COLO668 (cell line): ENCODE data around the gene ABCA9.
"Not testable (repeated sequence)": the region's sequence is repeated elsewhere in the genome, so short reads cannot be mapped to it uniquely, and the experiment has no call there.

Experiments
- DNase-seq: peaks from one replicate; lab custom pipeline; 2025; ENCODE audit not compliant: unreplicated experiment; lab: John Stamatoyannopoulos, UW

Gene ABCA9

DNA sequence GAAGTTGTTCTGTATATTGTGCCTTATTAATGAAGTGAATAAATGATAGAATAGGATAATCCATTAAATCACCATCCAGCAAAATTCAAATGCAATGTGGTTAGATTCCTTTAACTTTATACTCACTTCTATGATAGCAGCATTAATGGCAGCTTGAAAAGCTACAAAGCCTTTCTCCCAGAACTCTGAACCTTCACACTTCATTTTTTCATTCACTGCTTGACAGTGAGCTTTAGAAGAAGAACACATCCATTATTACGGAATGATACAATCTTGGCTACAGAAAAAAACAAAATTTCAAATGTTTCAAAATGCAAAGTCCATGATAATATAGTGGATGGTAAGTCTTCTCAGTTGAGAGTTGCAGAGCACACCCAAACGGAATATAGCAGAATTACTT, 16.4 kb downstream of the ABCA9 start:
- no peak for DNase-seq

DNA sequence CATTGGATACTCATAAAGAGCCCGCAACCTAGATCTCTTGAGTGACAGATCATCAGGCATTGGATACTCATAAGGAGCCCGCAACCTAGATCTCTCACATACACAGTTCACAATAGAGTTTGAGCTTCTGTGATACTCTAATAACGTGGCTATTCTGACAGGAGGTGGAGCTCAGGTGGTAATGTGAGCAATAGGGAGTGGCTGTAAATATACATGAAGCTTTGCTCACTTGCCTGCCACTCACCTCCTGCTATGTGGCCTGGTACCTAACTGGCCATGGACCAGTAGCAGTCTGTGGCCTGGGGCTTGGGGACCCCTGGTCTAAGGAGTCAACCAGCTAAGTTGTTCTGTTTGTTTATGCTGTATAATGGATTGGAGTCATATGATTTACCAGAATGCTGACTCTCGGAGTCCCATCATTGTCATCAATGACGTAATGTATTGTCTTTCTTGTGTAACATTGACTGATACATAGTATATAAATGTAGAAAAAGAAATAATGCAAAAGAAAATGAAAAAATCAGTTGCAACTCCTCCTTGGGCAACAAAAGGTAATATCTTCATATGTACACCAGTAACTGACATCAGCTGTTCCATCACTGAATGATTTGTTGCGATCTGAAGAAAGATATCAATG, 17.5 kb downstream of the ABCA9 start:
- DNase-seq: no peak

DNA sequence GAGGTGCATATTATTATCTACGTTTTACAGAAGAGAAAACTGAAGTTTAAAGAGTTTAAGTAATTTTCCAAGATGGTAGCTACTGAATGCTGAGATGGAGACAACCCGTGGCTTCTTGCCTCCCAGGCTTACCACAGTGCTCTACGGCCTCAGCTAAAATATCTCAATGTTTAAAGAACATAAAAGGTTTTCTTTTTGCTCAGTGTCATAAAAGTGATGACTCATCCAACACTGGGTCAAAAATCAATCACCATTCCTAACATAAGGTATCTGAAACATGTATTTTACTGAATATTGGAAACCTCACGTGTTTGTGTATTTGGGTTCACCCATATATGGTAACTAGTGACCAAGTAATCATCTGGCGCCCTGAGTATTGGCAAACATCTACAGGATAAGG, 18.4 kb downstream of the ABCA9 start:
- no peak for DNase-seq

DNA sequence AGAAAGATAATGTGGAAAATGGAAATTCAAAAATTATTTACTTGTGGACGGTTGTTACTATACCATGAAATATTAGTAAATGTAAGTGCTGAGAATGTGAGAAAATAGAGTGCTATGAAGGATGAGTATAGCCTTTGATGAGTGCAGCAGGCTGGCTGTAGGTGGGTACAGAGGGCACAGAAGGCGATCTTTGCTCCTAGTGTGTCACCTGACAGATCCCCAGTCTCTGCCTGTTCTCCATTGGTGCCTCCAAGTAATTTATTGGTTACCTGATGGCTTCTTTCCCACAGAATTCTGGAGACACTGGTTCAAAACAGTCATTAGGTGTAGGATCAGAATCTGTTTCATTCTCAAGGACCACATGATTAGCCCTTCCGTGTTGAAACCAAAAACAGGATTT, 28.9 kb downstream of the ABCA9 start:
- no peak for DNase-seq

DNA sequence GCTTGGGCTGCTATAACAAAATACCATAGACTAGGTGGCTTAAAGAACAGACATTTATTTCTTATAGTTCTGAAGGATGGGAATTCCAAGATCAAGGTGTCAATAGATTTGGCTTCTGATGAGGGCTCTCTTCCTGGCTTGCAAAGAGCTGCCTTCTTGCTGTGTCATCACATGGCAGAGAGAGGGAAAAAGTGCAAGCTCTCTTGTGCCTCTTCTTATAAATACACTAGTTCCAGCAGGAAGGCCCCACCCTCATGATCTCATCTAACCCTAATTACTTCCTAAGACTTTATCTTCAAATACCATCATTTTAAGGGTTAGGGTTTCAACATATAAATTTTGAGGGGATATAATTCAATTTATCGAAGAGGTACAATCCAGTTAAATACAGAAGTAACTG, 30.6 kb downstream of the ABCA9 start:
- DNase-seq: no peak

DNA sequence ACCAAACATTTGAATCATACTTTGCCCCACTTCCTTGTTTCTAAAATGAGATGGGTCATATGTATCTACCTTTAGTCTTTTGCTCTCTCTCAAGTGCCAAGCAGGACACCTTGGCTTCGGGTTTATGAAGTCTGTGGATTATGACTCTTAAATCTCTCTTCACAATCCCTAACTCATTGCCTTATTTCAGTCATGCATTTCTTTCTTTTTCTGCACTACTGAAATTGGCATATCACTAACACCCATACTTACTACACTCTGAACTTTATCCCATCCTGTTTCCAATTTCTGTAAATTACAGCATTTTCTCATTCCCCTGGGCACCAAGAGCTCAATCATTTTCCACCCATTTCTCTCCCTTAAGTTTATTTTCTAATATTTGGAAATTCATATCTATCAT, 42.0 kb downstream of the ABCA9 start:
- DNase-seq: no peak

DNA sequence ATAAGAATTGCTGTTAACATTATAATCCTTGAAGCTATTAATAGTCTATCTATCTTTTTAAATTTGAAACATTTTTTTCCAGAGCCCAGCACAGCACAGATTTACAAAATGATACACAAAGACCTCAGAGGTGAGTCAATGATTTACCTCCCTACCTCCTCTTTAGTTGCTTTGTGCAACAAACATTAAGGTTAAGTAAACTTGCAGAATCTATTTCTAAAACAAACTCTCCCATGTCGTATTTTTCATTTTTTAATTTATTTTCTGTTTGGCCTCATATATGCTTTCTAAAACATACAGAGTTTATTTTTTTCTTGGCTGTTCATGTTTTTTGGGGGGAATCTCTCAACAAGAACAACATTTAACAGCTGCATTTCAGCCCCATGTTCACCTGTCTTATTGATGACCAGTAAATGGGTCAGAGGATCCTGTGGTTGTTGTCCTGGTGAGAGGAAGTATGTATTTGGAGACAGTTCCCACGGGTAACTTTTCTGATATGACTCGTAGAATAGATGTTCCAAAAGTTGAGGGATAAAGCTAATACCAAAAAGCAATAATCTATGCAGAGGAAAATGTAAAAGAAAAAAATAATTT, 42.6 kb downstream of the ABCA9 start:
- no peak for DNase-seq

DNA sequence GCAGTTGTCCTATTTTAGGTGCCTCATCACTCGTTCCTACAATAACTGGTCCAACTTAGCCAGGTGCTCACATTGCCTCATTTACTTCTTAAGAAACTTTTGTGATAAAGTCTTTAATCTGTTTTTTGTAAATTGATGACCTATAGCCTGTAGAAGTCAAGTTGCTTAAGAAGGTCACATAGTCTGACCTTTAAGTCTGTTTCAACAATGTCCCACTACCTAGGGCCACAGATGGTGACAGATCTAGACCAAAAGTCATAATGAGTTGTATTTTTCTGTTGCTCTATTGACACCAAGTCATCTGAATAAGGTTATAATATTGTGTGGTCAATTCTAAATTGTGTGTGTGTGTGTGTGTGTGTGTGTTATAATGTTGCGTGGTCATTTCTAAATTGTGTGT, 45.1 kb downstream of the ABCA9 start:
- no peak for DNase-seq

DNA sequence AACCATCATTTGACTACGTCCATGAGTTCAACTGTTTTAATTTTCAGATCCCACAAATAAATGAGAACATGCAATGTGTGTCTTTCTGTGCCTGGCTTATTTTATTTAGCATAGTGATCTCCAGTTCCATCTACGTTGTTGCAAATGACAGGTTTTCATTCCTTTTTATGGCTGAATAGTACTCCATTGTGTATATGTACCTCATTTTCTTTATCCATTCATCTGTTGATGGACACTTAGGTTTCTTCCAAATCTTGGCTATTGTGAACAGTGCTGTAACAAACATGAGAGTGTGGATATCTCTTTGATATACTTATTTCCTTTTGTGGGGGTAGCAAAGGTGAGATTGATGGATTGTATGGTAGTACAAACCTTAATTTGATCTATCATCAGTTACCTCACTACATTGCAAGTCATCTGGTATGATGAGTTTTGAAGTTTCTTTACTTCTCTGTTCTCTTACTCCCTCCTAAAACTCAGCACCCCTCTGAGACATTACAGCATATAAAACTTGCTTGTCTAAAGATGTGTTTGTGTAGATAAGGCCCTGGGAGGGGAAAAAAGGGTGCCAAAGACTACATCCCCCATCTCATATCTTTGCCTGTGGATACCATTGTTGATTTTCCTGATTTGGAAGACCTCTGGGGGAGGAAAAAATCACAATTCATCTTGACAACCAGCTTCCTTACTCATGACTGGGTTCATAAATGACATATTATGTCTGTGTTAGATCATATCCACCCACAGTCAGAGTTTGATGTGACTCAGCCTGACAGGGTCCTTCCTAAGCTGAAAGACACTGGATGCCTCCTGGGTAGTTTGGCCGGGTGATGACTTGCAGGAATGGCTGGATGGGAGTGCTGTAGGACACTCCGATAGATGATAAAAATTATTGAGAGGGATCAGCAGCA, 47.6 kb downstream of the ABCA9 start:
- DNase-seq: no peak

DNA sequence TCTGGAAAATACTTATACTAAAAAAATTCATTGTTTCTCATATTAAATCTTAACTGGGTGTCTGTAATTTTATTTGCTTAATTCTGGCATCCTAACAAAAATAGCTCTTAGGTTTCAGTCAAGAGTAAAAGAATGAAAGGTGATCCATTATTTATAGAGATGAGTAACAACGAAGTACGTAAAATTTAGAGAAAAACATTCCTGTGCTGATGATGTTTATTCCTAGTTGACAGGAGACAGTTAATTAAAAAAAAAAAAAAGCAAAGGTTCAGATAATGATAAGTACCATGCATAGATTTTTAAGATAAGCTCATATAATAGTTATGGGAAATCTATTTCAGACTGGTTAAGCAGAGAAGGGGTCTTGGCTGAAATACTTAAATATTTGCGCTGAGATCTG, 50.8 kb downstream of the ABCA9 start:
- no peak for DNase-seq

DNA sequence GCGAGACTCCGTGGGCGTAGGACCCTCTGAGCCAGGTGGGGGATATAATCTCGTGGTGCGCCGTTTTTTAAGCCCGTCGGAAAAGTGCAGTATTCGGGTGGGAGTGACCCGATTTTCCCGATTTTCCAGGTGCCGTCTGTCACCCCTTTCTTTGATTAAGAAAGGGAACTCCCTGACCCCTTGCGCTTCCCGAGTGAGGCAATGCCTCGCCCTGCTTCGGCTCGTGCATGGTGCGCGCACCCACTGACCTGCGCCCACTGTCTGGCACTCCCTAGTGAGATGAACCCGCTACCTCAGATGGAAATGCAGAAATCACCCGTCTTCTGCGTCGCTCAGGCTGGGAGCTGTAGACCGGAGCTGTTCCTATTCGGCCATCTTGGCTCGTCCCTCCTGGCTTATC, 56.0 kb downstream of the ABCA9 start:
- not testable (repeated sequence) for DNase-seq

DNA sequence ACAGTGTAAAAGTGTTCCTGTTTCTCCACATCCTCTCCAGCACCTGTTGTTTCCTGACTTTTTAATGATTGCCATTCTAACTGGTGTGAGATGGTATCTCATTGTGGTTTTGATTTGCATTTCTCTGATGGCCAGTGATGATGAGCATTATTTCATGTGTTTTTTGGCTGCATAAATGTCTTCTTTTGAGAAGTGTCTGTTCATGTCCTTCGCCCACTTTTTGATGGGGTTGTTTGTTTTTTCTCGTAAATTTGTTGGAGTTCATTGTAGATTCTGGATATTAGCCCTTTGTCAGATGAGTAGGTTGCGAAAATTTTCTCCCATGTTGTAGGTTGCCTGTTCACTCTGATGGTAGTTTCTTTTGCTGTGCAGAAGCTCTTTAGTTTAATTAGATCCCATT, 61.0 kb downstream of the ABCA9 start:
- DNase-seq: not testable (repeated sequence)

DNA sequence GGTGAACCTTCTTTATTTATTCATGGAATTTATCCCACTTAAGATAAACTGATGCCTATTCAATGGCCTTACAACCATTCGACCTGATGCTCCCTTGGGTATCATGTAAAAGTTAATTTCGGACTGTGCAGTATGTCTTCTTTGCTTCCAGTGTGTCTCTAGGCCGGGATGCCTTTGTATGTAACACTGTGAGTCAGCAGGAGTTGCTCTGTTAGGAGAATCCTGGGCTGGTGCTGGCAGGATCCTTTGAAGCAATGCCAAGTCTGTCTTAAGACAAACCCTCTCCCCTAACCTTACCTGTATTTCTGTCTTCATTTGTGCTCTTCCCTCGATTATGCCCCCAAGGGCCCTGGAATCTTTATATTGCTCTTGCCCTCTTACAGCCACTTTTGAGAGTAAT, 67.6 kb downstream of the ABCA9 start:
- no peak for DNase-seq

DNA sequence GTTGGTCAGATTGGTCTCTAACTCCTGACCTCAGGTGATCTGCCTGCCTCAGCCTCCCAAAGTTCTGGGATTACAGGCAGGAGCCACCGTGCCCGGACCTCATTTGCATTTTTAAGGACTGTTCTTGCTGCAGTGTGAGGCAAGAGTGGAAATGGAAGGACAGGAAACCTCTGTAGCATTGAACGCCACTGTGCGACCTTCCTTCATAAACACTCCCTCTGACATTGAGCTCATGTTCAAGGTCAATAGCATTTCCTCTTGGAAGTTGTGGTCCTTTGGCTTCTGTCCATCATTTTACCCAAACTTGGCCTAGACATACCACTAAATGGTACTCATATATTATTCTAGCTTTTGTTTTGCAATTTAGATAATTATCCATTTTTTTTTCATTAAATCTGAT, 72.8 kb downstream of the ABCA9 start:
- no peak for DNase-seq

DNA sequence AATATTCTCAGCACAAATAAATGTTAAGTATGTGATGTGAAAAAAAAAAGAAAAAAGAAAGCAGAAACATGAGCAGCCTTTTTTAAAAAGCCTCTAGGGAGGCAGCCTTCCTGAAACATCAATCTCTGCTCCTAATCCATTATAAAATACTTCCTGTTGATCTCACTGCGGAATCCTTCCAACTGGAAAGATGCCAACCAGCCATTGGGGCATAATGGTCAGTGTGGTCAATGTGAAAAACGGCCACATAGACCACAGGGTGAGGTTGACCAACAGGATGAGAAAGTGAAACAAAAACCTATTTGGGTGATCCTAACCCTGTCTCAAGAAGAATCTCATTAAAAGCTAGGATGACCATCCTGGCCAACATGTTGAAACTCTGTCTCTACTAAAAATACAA, 79.4 kb downstream of the ABCA9 start:
- DNase-seq: no peak

DNA sequence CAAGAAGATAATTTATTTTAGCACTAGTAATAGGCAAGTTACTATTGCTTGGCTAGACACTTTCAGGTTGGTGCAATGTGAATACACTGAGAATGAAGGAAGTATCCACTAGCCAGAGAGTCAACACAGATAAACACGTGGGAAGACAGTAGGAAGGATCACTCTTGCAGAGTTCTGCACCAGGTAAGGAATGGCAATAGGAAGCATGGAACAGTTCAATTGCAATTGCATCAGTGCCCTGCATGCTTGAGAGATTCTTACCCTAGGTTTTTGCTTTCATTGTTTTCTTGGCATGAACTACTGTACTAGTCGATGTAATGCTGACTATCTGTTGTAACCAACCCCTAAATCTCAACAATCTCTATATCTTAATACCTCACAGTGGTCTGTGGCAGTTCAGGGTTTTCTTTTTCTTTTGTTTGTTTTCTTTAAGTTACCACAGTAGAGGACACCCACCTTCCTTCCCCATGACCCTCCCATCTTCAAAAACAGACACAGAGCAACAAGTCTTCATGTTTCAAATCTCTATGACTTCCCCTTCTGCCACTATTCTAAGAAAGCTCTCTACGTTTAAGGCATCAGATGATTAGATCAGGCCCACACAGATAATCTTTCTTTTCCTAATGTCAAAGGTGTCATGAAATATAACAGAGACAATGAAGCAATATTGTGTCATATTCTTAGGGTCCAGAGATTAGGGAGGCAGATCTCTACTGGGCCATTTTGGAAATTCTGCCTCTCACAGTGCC, 87.5 kb downstream of the ABCA9 start:
- DNase-seq: no peak

DNA sequence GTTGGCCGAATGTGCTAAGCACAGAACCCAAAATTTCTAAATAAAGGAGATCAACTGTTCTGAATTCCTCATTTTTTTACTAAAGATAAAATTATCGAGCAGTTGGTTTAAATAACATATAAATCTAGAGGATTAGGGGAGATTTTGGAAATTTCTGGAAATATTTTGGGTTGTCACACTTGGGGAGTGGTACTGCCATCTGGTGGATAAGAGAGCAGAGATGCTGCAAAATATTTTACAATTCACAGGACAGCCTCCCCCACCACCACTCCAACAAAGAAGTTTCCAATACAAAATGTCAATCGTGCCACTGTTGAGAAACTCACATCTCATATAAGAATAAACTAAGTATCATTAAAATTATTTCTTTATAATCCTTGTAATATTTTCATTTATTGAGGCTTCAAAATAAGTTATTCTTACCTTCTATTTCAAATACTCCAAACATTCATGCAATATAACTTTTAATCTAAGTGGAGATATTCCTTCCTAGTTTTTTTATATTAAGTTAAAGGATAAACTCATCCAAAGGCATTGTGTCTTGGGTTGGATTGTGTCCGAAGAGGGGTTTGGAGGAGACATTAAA, 88.5 kb downstream of the ABCA9 start:
- no peak for DNase-seq

DNA sequence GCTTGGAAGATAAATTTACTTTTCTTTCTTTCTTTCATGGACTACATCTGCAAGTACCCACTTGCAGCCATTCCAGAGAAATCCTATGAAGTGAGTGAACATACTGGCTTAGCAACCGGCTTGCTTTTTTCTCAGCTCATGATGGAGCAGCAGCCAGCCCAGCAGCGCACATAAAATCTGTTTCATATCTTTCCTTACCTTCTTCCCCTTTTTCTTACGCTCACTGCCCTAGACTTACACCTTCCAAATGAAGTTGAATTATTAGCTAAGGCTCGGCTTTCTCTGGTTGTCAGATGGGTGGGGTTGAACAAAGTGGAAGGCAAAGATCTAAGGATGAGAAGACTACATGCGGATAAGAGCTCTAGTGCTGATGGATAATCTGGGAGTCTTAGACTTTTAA, 91.6 kb downstream of the ABCA9 start:
- no peak for DNase-seq

DNA sequence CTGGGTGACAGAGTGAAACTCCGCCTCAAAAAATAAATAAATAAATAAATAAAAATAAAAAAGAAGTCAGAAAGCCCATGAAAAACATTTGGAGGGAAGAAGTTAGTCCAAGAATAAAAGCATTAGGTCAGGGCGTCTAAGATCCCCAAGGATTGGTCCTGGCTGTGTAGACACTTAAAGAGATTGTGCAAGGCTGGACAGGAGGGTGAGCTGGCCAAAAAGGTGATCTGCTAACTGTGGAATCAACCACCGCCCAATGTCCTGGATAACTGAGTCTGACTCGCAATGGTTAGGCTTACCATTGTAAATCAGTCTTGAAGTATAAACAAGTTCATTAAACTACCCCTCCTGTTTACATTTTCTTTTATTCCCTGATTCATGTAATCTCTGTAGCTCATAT, 96.8 kb downstream of the ABCA9 start:
- no peak for DNase-seq

DNA sequence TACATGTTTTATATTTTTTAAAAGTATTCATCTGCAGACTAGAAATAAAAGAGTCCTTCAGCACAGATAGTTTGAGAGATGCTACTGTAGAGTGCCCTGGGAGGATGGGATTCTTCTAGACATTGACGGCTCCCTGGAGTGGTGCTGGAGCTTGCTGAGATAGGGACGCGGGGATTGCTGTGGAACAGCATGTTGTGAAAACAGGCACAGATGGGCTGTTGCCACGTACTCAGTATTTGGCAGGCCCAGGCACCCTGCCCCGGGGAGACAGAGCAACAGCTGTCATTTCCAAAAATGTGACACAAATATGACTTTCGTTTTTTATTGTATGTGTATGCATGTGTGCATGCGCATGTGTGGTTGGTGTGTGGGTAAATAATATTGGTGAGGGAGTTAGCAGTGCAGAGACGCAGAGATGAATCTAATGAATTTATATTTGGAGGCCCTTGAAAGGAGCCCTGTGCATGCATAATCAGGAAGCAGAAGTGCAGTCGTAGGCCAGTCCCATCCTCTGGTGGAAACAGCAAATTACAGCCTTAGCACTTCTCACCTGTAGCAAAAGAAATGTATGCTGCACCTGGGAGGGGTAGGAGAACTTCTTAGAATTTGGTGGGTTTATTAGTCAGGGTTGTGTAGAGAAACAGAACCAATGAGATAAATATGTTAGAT, 99.4 kb downstream of the ABCA9 start:
- DNase-seq: no peak

DNA sequence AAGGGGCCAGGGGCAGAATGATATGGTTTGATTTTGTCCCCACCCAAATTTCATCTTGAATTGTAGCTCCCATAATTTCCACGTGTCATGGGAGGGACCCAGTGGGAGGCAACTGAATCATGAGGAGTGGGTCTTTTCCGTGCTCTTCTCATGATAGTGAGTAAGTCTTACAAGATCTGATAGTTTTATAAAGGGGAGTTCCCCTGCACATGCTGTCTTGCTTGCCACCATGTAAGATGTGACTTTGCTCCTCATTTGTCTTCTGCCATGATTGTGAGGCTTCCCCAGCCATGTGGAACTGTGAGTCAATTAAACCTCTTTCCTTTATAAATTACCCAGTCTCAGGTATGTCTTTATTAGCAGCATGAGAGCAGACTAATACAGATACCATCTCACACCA, 101.6 kb downstream of the ABCA9 start:
- not testable (repeated sequence) for DNase-seq
